Loucy (cell line): Measurements from ENCODE around the gene KCNMA1.

Experiments
- EZH2phosphoT487 ChIP-seq: fragments of 200-600 bp; IDR thresholded peaks from 2 replicates; pipeline ENCODE4 v1.6.1; 2018; ENCODE audit warnings: antibody characterized with exemption, mild to moderate bottlenecking, moderate library complexity, borderline replicate concordance
- TF ChIP-seq, protein P1 (sequence below): fragments of 200-600 bp; sonication (generic); conservative IDR thresholded peaks from 2 replicates; pipeline ENCODE4 v1.5.1; 2014; ENCODE audit warnings: mild to moderate bottlenecking, antibody characterized with exemption, low read length

DNA sequence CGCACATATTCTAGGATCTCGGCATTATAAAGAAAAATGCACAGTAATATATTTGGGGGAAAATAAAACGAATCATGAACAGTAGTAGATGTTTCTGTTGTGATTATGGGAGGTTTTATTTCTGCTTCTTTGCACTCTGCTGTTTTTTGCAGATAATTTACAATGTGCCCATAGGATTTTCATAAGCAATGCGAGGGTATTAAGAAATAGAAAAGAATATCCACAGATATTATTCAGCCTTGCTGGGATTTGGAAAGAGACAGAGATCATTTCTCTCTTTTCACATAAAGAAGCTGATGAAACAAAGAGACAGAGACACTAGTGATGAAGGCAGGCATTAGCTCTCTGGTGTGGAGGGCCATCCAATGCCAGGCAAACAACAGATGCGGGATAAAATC is 158.6 kb downstream of the KCNMA1 start:
- TF ChIP-seq, protein P1, sequence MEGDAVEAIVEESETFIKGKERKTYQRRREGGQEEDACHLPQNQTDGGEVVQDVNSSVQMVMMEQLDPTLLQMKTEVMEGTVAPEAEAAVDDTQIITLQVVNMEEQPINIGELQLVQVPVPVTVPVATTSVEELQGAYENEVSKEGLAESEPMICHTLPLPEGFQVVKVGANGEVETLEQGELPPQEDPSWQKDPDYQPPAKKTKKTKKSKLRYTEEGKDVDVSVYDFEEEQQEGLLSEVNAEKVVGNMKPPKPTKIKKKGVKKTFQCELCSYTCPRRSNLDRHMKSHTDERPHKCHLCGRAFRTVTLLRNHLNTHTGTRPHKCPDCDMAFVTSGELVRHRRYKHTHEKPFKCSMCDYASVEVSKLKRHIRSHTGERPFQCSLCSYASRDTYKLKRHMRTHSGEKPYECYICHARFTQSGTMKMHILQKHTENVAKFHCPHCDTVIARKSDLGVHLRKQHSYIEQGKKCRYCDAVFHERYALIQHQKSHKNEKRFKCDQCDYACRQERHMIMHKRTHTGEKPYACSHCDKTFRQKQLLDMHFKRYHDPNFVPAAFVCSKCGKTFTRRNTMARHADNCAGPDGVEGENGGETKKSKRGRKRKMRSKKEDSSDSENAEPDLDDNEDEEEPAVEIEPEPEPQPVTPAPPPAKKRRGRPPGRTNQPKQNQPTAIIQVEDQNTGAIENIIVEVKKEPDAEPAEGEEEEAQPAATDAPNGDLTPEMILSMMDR = no peak
- TF ChIP-seq EZH2phosphoT487 = no peak
